ENCODE results near the gene CACNA1C.
"Not testable (repeated sequence)": the region's sequence is repeated elsewhere in the genome, so short reads cannot be mapped to it uniquely, and the experiment has no call there.

CACNA1C gene

GRCh38 chr12:2068653-2069052, 15.9 kb downstream of the CACNA1C start:
- H3K27ac ChIP-seq = no peak overlapping the region
- no peak overlapping the region for H3K4me3 ChIP-seq

DNA sequence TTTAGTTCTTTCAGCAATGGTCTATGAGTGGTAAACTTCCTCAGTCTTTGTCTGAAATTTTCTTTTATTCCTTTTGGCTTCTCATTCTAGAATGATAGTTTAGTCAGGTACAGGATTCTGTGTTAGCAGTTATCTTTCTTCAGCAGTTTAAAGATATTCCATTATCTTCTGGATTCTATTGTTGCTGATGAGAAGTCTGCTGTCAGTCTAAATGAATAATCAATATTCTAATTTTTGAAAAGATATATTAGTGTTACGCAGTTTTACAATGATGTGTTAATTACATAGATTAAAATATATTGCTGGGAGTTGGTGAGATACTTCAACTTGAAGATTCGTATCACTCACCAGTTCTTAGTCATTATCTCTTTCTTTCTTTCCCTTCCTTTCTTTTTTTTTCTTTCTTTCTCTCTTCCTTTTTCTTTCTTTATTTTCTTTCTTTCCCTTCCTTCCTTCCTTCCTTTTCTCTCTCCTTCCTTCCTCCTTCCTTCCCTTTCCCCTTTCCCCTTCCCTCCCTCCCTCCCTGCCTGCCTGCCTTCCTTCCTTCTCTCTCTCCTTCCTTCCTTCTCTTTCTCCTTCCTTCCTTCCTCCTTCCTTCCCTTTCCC, 17.8 kb downstream of the CACNA1C start:
- H3K27ac ChIP-seq = no peak overlapping the region
- no peak overlapping the region for H3K4me3 ChIP-seq

DNA sequence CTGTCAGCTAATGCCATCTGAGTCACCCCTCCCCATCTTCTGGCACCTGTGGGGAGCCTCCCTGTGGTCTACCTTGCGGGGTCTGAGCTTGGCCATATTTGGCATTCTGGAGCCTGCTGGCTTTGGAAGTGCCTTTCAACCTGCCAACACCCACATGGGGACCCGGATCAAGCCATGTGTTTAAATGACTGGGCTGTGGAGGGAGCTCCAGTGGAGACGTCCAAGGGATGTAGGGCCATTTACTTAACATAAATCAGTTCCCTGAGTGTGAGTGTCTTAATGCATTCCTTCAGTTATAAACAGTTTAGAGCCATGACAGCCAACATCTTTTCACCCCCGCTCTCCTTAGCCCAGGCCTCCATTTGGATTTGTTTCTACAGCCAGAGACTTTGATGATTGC, 22.0 kb downstream of the CACNA1C start:
- H3K4me3 ChIP-seq = no peak overlapping the region
- no peak overlapping the region for H3K27ac ChIP-seq

DNA sequence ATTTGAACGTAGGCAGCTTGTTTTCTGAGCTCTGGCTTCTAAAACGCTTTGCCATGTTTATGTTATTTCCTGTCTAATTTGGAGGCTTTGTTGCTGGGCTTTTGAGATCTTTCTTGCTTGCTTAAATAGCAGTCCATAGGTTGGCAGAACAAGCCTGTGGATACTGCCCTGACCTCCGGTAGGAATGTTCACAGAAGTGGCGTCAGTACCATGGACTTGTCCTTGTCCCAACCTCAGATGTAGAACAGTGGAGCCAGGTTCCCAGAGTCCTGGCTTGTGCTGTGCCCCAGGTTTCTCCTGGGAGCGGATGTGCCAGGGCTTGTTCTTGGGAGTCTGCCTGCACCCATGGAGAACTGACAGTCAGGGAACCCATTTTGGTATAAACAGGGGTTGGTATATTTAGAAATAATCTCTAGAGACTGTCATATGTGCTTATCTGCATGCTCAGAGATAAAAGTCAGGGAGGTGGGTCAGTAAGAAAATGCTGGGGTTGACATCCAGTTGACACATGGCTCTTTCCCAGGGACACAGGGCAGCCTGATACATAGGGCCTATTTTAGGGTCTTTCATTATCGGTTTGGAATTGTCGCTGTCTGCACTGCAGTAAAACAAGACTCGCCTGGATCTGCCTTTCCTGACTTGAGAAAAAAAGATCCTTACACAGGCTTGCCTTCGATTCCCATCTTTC, 22.9 kb downstream of the CACNA1C start:
- H3K27ac ChIP-seq = peak overlapping the region in 1 of 21 experiments; percentile 10
- no peak overlapping the region for H3K4me3 ChIP-seq

- peak overlapping the region in 1 of 21 experiments; percentile 10 for H3K27ac ChIP-seq
These were observed 23.4 kb downstream of the CACNA1C start for GRCh38 chr12:2076196-2076570.

GRCh38 chr12:2076728-2077127, 23.9 kb downstream of the CACNA1C start:
- no peak overlapping the region for H3K4me3 ChIP-seq
- no peak overlapping the region for H3K27ac ChIP-seq

More at GRCh38 chr12:2076196-2076570, 23.4 kb downstream of the CACNA1C start:
- H3K4me3 ChIP-seq = no peak overlapping the region

- no peak overlapping the region for H3K27ac ChIP-seq
- H3K4me3 ChIP-seq = no peak overlapping the region
These were observed 27.8 kb downstream of the CACNA1C start for GRCh38 chr12:2080604-2081003.

GRCh38 chr12:2082321-2082720, 29.5 kb downstream of the CACNA1C start:
- no peak overlapping the region for H3K4me3 ChIP-seq
- no peak overlapping the region for H3K27ac ChIP-seq

DNA sequence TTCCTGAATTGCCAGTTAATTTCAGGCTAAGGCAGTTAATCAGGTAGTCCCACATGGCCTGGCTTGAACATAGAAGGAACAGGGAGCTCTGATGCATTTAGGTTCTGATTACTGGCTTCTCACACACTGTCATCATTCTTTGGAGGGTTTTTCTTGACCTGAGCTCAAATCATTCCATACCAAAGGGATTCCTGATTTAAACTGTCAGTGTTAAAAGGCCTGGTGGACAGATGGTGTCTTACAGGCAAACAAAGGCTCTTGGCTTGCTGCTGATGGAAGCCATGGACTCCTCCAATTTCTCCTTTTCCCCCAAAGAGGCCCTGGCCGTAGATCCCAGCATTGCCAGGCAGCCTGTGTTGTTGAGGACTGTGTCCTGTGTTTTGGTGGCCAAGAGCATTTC, 30.2 kb downstream of the CACNA1C start:
- Histone ChIP-seq H3K27ac (no peak overlapping the region), H3K4me3 (no peak overlapping the region)

- H3K4me3 ChIP-seq = no peak overlapping the region
- H3K27ac ChIP-seq = no peak overlapping the region
These were observed 30.8 kb downstream of the CACNA1C start for GRCh38 chr12:2083561-2083960.

DNA sequence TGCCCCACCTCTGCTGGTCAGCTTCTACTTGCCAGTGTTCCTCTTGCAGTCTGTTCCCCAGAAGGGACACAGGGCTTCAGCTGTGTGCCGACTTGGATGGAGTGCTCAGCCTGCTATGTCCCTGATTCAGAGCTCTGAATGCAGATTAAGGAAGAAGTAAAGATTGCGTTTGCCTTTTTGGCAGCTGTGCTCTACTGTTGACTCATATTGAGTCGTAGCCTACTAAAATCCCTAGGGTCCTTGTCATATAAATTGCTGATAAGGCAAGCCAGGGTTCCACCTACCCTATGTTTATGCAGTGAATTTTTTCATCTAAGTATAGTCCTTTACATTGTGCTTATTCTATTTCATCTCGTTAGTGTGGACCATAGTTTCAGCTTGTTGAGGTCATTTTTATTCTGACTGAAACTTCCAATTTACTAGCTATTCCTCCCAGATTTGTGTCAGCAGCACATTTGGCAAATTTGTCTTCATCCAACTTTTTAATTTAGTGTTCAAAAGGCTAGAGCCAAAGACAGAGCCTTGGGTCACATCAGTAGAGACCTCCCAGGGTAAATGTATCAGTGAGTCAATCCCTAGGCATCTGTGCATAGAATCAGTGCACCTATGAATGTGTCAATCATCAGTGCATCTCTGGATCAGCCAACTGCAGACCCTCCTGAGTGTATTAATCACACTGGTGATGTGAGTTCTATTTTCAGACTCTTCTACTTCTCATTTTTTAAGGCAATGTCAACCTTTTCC, 31.9 kb downstream of the CACNA1C start:
- H3K4me3 ChIP-seq = no peak overlapping the region
- no peak overlapping the region for H3K27ac ChIP-seq

DNA sequence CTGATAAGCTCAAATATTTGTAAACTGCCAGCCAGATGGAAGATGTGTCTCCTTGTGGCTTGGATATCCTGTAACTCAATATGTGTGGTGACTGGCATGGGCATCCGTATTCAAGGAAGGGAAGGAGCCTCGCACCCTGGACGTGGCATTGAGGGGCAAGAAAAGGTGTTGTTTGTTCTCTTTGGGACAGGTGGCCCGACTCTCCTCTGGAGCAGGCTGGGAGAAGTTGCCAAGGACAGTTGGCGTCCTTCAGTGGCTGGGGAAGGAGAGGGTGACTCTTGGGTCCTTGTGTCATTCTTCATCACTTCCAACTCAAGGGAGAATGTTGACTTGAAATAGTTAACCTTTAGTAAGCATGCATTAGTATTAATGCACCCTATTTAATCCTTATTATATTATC, 39.6 kb downstream of the CACNA1C start:
- Histone ChIP-seq H3K27ac (no peak overlapping the region), H3K4me3 (no peak overlapping the region)

GRCh38 chr12:2092890-2093289, 40.1 kb downstream of the CACNA1C start:
- Histone ChIP-seq H3K27ac (no peak overlapping the region), H3K4me3 (no peak overlapping the region)

DNA sequence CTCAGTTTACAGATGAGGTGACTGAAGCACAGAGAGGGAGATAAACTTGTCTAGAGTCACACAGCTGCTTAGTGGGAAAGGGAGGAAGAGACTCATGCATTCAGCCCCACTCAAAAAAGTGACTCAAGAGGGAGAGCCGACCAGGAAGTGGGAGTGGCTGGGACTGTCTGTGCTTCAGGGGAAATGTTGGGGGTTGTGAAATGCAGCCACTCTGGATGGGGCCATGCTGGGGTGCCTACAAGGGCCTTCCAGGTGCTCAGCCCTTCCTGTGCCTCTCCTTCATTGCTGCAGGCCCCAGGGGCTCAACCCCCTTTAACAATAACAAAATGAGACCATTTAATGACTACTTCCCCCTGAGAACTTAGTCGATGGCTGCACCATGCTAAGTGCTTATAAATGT, 41.8 kb downstream of the CACNA1C start:
- Histone ChIP-seq H3K4me3 (no peak overlapping the region), H3K27ac (no peak overlapping the region)

DNA sequence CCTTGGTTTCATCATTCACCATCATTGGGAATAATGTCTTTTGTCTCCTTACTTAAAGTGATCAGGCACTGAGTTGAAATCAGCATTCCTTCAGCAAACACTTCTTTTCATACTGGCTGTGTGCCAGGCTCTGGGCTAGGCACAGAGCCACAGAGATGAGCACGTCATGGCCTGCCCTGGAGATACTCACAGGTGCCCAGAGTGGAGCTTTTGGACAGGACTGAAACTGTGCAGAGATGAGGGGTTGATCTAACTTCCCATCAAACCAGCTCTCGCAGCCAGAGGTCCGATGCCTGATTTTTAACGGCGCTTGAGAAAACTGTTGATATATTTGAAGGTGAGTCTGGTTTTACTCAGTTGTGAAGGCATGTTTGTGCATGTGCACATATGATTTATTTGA, 43.1 kb downstream of the CACNA1C start:
- H3K27ac ChIP-seq = no peak overlapping the region
- no peak overlapping the region for H3K4me3 ChIP-seq

DNA sequence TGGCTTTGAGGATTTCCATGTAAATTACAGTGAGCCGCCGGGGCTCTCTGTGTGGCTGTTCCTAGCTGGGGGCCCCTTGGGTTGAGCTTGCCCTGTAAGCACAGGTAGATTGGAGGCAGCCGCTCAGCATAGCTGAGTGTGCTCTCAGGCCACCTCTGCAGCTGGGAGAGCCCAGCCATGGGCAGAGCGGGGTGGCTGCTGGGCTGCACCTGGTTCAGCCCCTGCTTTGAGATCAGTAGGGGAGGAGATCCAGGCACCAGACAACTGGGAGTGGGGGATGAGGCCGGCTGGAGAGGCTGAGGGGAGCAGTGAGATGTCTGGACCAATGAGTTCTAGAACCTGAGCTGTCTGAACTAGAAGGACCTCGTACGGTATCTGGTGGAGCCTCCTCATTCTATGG, 44.8 kb downstream of the CACNA1C start:
- no peak overlapping the region for H3K27ac ChIP-seq
- H3K4me3 ChIP-seq = no peak overlapping the region

DNA sequence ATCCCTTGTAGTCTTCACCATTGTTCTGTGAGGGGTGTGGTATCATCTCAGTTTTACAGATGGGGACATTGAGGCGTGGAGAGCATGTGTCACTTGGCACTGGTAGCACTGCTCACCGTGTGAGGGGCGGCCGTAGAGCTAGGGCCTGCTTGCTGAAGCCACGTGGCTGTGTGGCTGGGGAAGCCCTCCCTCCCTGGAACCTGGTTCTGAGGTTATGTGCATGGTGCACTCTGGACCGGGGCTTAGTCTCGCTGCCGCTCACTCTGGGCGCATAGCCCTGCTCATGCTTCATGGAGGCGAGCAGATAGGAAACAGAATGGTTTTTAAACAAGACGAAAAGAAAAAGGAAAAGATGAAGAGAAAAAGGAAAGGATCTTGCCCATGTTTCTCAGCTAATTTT, 46.1 kb downstream of the CACNA1C start:
- Histone ChIP-seq H3K4me3 (no peak overlapping the region), H3K27ac (no peak overlapping the region)

- no peak overlapping the region for H3K27ac ChIP-seq
- H3K4me3 ChIP-seq = no peak overlapping the region
These were observed 46.8 kb downstream of the CACNA1C start for GRCh38 chr12:2099595-2099994.

DNA sequence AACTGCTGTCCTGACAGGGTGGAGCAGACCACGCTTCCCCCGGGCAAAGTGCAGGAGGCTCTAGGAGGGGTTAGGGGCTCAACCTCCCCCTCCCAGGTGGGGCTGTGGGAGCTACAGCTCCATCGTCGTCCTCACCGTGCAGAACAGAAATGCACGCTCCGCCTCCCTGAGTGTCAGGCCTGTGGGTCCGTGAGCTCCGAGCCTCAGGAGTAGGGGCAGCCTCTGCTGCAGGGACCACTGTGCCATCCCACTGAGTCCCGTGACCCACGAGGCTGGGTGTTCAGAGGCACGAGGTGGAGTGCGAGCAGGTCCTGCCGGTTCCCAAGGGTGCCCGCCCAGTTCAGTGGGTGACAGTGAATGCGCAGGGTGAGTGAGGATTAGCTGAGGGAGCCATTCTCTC, 48.6 kb downstream of the CACNA1C start:
- H3K4me3 ChIP-seq = no peak overlapping the region
- no peak overlapping the region for H3K27ac ChIP-seq

DNA sequence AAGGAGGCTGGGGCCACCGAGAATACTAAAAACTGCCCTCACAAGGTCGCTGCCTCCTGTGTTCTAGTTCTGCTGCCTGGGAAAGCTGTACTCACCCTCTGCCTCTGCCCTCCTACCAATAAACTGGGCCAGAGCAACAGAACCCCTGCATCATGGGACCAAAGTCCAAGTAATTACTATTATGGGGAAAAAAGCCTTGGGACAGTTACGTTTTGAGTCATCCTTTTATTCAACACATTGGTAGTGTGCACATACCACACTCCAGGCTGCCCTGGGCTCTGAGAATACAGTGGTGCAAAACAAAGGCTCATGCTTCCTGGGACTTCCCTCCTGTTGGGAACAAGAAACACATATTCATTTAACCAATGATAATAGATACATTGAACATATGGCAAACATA, 49.0 kb downstream of the CACNA1C start:
- Histone ChIP-seq H3K27ac (no peak overlapping the region), H3K4me3 (no peak overlapping the region)

- H3K4me3 ChIP-seq, H3K27ac ChIP-seq: not testable (repeated sequence)
These were observed 49.9 kb downstream of the CACNA1C start for GRCh38 chr12:2102736-2103135.
